Loucy (cell line): ENCODE results near the gene SNAPC2.

Source experiments
- H2AFZ ChIP-seq: fragments of 200-600 bp; sonication (generic); 2 replicates; pipeline ENCODE4 v1.6.0; 2016; ENCODE audit warnings: antibody characterized with exemption, mild to moderate bottlenecking, low read length, moderate library complexity
- H3F3A ChIP-seq: fragments of 200-600 bp; 2 replicates; pipeline ENCODE4 v1.6.0; 2016; ENCODE audit warnings: antibody characterized with exemption, low read depth, mild to moderate bottlenecking
- H3K27me3 ChIP-seq: fragments of 200-600 bp; sonication (generic); 2 replicates; pipeline ENCODE4 v1.6.1; 2014; ENCODE audit warnings: low read length, mild to moderate bottlenecking; ENCODE audit not compliant: insufficient read depth, poor library complexity, severe bottlenecking
- H3K36me3 ChIP-seq: fragments of 200-600 bp; sonication (generic); 2 replicates; pipeline ENCODE4 v1.6.1; 2016; ENCODE audit warnings: low read length; ENCODE audit not compliant: insufficient read depth
- H3K4me1 ChIP-seq: fragments of 200-600 bp; sonication (generic); 2 replicates; pipeline ENCODE4 v1.5.1; 2014; ENCODE audit warnings: low read length, mild to moderate bottlenecking; ENCODE audit not compliant: insufficient read depth, poor library complexity, severe bottlenecking
- H3K4me2 ChIP-seq: fragments of 200-600 bp; sonication (generic); 2 replicates; pipeline ENCODE4 v1.6.0; 2014; ENCODE audit warnings: antibody characterized with exemption, low read length, low read depth, mild to moderate bottlenecking; ENCODE audit not compliant: poor library complexity, severe bottlenecking
- H3K4me3 ChIP-seq: fragments of 200-600 bp; sonication (generic); 2 replicates; pipeline ENCODE4 v1.5.1; 2014; ENCODE audit warnings: low read length, mild to moderate bottlenecking, mixed read lengths; ENCODE audit not compliant: poor library complexity, severe bottlenecking
- H3K79me2 ChIP-seq: fragments of 200-600 bp; sonication (generic); 2 replicates; pipeline ENCODE4 v1.6.1; 2014; ENCODE audit warnings: low read length; ENCODE audit not compliant: insufficient read depth
- H3K9ac ChIP-seq: fragments of 200-600 bp; sonication (generic); 2 replicates; pipeline ENCODE4 v1.6.0; 2014; ENCODE audit warnings: mild to moderate bottlenecking, low read depth, low read length, moderate library complexity; ENCODE audit not compliant: poor library complexity, severe bottlenecking
- H3K9me2 ChIP-seq: fragments of 200-600 bp; sonication (generic); replicated peaks from 2 replicates; pipeline ENCODE4 v1.6.1; 2016; ENCODE audit warnings: low read depth, low read length, mixed read lengths
- H3K9me3 ChIP-seq: fragments of 200-600 bp; sonication (generic); 2 replicates; pipeline ENCODE4 v1.6.1; 2014; ENCODE audit warnings: mild to moderate bottlenecking, antibody characterized with exemption, low read length, low read depth; ENCODE audit not compliant: insufficient read depth
- H4K20me1 ChIP-seq: fragments of 200-600 bp; sonication (generic); 2 replicates; pipeline ENCODE4 v1.6.0; 2014; ENCODE audit warnings: antibody characterized with exemption, low read length, mild to moderate bottlenecking; ENCODE audit not compliant: insufficient read depth, poor library complexity, severe bottlenecking
- EZH2phosphoT487 ChIP-seq: fragments of 200-600 bp; IDR thresholded peaks from 2 replicates; pipeline ENCODE4 v1.6.1; 2018; ENCODE audit warnings: antibody characterized with exemption, mild to moderate bottlenecking, moderate library complexity, borderline replicate concordance
- TF ChIP-seq, protein P1 (sequence below): fragments of 200-600 bp; sonication (generic); conservative IDR thresholded peaks from 2 replicates; pipeline ENCODE4 v1.5.1; 2014; ENCODE audit warnings: mild to moderate bottlenecking, antibody characterized with exemption, low read length

Gene SNAPC2

DNA sequence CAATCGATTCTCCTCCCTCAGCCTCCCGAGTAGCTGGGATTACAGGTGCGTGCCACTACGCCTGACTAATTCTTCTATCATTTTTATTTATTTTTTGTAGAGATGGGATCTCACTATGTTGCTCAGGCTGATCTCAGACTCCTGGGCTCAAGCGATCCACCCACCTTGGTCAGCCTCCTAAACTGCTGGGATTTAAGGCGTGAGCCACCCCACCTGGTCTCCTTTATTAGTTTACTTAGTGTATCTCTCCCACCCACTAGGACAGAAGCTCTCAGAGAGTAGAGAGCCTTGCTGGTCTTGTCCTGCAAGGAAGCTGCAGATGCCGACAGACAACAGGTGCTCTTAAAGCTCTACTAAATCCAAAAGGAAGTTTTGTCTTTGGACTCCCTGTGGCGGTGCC, 34.3 kb upstream of the SNAPC2 start:
- H3K9ac ChIP-seq: no peak overlapping the region
- H3K4me3 ChIP-seq: no peak overlapping the region

DNA sequence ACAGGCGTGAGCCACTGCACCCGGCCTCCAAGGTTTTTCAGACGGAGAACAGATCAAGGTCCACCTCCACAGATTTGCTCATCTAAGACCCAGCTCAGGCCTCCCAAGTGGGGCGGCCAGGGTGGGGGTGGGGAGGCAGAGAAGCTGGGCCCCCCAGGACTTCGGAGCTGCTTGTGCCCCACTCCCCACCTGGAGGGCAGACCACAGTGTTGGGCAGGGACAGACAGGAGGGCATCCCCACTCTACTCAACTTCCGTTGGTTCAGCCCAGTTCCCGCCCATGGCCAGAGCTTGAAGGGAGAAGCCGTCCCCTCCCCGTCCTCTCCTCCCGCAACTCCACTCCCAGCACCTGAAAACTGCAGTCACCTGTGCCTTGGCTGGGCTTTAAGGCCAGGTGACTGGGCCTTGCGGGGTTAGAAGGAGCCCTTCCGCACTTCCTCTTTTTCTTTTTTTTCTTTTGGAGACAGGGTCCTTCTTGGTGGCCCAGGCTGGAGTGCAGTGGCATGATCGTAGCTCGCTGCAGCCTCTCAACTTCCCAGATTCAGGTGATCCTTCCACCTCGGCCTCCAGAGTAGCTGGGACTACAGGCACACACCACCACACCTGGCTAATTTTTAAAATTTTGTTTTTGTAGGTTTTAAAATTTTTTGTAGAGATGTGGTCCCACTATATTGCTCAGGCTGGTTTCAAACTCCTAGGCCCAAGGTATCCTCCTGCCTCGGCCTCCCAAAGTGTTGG, 32.6 kb upstream of the SNAPC2 start:
- Histone ChIP-seq H3K9me3 (no peaks in the 10 kb centered on the region), H3K27me3 (no peaks in the 10 kb centered on the region), H3K36me3 (no peaks in the 10 kb centered on the region), H3K4me3 (no peak overlapping the region), H3F3A (no peaks in the 10 kb centered on the region), H3K9ac (no peak overlapping the region), H4K20me1 (no peaks in the 10 kb centered on the region), H3K79me2 (no peaks in the 10 kb centered on the region), H3K9me2 (no peaks in the 10 kb centered on the region), H3K4me1 (peaks cover 4% of the 10 kb centered on the region), H3K4me2 (no peak overlapping the region), H2AFZ (no peak overlapping the region)
- TF ChIP-seq EZH2phosphoT487: no peak
- TF ChIP-seq, protein P1, sequence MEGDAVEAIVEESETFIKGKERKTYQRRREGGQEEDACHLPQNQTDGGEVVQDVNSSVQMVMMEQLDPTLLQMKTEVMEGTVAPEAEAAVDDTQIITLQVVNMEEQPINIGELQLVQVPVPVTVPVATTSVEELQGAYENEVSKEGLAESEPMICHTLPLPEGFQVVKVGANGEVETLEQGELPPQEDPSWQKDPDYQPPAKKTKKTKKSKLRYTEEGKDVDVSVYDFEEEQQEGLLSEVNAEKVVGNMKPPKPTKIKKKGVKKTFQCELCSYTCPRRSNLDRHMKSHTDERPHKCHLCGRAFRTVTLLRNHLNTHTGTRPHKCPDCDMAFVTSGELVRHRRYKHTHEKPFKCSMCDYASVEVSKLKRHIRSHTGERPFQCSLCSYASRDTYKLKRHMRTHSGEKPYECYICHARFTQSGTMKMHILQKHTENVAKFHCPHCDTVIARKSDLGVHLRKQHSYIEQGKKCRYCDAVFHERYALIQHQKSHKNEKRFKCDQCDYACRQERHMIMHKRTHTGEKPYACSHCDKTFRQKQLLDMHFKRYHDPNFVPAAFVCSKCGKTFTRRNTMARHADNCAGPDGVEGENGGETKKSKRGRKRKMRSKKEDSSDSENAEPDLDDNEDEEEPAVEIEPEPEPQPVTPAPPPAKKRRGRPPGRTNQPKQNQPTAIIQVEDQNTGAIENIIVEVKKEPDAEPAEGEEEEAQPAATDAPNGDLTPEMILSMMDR: no peak

More for the DNA sequence above, 34.3 kb upstream of the SNAPC2 start:
- TF ChIP-seq, protein P1: no peak
- no peak for TF ChIP-seq EZH2phosphoT487
- Histone ChIP-seq H3K79me2 (no peaks in the 10 kb centered on the region), H4K20me1 (no peaks in the 10 kb centered on the region), H3K36me3 (no peaks in the 10 kb centered on the region), H3K4me2 (no peak overlapping the region), H3K9me2 (no peaks in the 10 kb centered on the region), H2AFZ (no peak overlapping the region), H3K4me1 (no peaks in the 10 kb centered on the region), H3F3A (no peaks in the 10 kb centered on the region), H3K27me3 (no peaks in the 10 kb centered on the region), H3K9me3 (no peaks in the 10 kb centered on the region)

DNA sequence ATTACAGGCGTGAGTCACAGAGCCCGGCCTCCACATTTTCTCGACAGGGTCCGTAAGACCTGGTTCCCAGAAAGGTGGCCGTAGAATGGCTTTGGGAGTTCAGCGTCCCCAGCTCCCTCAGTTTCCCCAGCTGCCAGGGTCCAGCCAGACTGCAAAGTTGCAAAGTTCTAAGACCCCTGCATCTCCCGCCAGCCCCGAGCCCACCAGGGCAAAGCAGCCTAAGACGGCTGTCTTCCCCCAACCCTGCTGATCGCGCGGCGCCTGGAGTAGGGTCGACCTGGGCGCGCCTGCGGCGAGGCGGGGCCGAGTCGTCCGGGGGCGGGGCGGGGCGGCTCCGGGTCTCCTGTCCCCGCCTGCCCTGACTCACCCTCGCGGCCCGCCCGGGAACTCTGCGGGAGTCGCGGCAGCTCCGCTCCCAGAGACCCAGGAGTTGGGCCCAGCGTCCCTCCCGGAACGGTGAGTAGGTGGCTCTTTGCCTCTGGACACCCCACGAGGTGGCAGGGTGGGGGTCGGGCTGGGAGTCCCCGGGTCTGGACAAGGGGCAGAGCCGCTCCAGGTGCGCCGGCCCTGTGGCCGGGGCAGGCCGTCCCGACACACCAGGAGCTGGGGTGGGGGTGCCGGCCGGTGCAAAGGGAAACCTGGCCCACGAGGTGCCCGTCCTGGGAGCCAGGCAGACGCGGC, 31.9 kb upstream of the SNAPC2 start, which contains the start of gene LRRC8E:
TSS of gene LRRC8E (plus strand) at position 366 of the 681 bp plus-strand sequence. CDS start 7,094 bp downstream, outside the sequence.
- Histone ChIP-seq H3K4me1 (peaks cover 4% of the 10 kb centered on the region), H4K20me1 (no peaks in the 10 kb centered on the region), H3K9ac (no peak within 1 kb of the TSS), H3F3A (no peaks in the 10 kb centered on the region), H3K27me3 (no peaks in the 10 kb centered on the region), H3K9me3 (no peaks in the 10 kb centered on the region), H2AFZ (no peak within 1 kb of the TSS), H3K79me2 (no peaks in the 10 kb centered on the region), H3K36me3 (no peaks in the 10 kb centered on the region), H3K4me2 (no peak within 1 kb of the TSS), H3K9me2 (no peaks in the 10 kb centered on the region), H3K4me3 (no peak within 1 kb of the TSS)
- TF ChIP-seq, protein P1: no peak
- TF ChIP-seq EZH2phosphoT487: no peak
